ENCODE measurements around the gene CYB561D2. TPM values are rescaled to one million over a fixed set of nuclear protein-coding genes. Genes with fewer than 3 reads are reported as not detected.

Gene CYB561D2
- total and polyA plus RNA-seq, 2 of the 13 experiments (the other 11 are each of a cell fraction or from before 2014, with no cell fraction given): 11.1 to 17.2 TPM

- TF ChIP-seq ZBTB46 (CRISPR knock-in tag; IDR thresholded peaks at IDR 0.05; ENCODE audit: borderline replicate concordance): no peak
- peak; percentile 91 for TF ChIP-seq ZNF138 (CRISPR knock-in tag; IDR thresholded peaks at IDR 0.05; ENCODE audit: low read depth)
- TF ChIP-seq CBX5 (CRISPR knock-in tag; IDR thresholded peaks at IDR 0.05; ENCODE audit: borderline replicate concordance): 0 out of 2 replicates have a peak, but pooled peaks have one; percentile 37
- TF ChIP-seq NPAS2 (CRISPR knock-in tag; IDR thresholded peaks at IDR 0.05; ENCODE audit: borderline replicate concordance): no peak
- TF ChIP-seq PATZ1 (CRISPR knock-in tag; IDR thresholded peaks at IDR 0.05): peak; percentile 47; the same call in 1 of the 2 replicates
- no peak for TF ChIP-seq NFE2L2 (IDR thresholded peaks at IDR 0.05; ENCODE audit: low read length)
- TF ChIP-seq SP140L (CRISPR knock-in tag; IDR thresholded peaks at IDR 0.05; ENCODE audit: borderline replicate concordance): 0 out of 2 replicates have a peak, but pooled peaks have one; percentile 47
- peak; percentile 76; the same call in 1 of the 2 replicates for TF ChIP-seq CBFB (CRISPR knock-in tag; IDR thresholded peaks at IDR 0.05)
- no peak for TF ChIP-seq AGO2 (optimal IDR thresholded peaks at IDR 0.05; ENCODE audit: low read depth, low read length)
- peak; percentile 84; the same call in 1 of the 2 replicates for TF ChIP-seq SNAPC2 (CRISPR knock-in tag; IDR thresholded peaks at IDR 0.05)
- TF ChIP-seq ZNF484 (CRISPR knock-in tag; IDR thresholded peaks at IDR 0.05; ENCODE audit: borderline replicate concordance, low read depth): 0 out of 2 replicates have a peak, but pooled peaks have one; percentile 92
- peak; percentile 94 for TF ChIP-seq ZNF883 (CRISPR knock-in tag; IDR thresholded peaks at IDR 0.05; ENCODE audit: not compliant biosample characterization)
- TF ChIP-seq DPF2 (CRISPR knock-in tag; IDR thresholded peaks at IDR 0.05; ENCODE audit: borderline replicate concordance, low read depth): no peak
- TF ChIP-seq PAF1 (CRISPR knock-in tag; IDR thresholded peaks at IDR 0.05): no peak
- no peak for TF ChIP-seq HNF4A (CRISPR knock-in tag; IDR thresholded peaks at IDR 0.05)
- TF ChIP-seq SP1 (IDR thresholded peaks at IDR 0.05): no peak
- TF ChIP-seq SP1 (CRISPR knock-in tag; IDR thresholded peaks at IDR 0.05): peak; percentile 70
- TF ChIP-seq RAD21 (CRISPR knock-in tag; IDR thresholded peaks at IDR 0.05): peak; percentile 52
- peak; percentile 67; the same call in 1 of the 2 replicates for TF ChIP-seq ZNF354B (CRISPR knock-in tag; IDR thresholded peaks at IDR 0.05)
- TF ChIP-seq ZXDC (CRISPR knock-in tag; IDR thresholded peaks at IDR 0.05): no peak; the same call in 1 of the 2 replicates
- 0 out of 2 replicates have a peak, but pooled peaks have one; percentile 24 for TF ChIP-seq ZBTB42 (CRISPR knock-in tag; IDR thresholded peaks at IDR 0.05)
- peak; percentile 7; the same call in 1 of the 2 replicates for TF ChIP-seq ZNF629 (CRISPR knock-in tag; conservative IDR thresholded peaks at IDR 0.05)
Measured at GRCh38 chr3:50350527-50351322, at the start of gene CYB561D2, which contains the start of gene NPRL2 (continued).
